Caco-2 (cell line): Measurements from ENCODE around the gene PDE7B. TPM values are rescaled to one million over a fixed set of nuclear protein-coding genes. Genes with fewer than 3 reads are reported as not detected.

Experiments used
- BruUV-seq: library from RNA; stranded (reverse); fragments of 400-500 nt; replicated peaks from 2 replicates; lab custom pipeline; 2021; lab: Mats Ljungman, UMichigan
- CTCF ChIA-PET: fragments of 300-600 bp; sonication (Branson Sonifier 250); formaldehyde crosslinking; loops from one replicate; lab custom pipeline; 2022; ENCODE audit warnings: antibody characterized with exemption; lab: Charles Lee
- POLR2A ChIA-PET: fragments of 300-600 bp; sonication (Branson Sonifier 250); formaldehyde crosslinking; loops from one replicate; lab custom pipeline; 2022; ENCODE audit warnings: antibody characterized with exemption; lab: Charles Lee
- DNase-seq, 2 experiments: peaks; one replicate each; pipeline versions ENCODE4 v3.0.0 to v3.0.0-alpha.2; 2020 to 2022
- H3K27me3 ChIP-seq: replicated peaks from 2 replicates; pipeline ENCODE4 v1.6.0; 2011; ENCODE audit warnings: low read length; ENCODE audit not compliant: control insufficient read depth, insufficient read depth
- H3K36me3 ChIP-seq: 2 replicates; pipeline ENCODE4 v1.5.1; 2011; ENCODE audit warnings: low read length; ENCODE audit not compliant: control insufficient read depth, insufficient read depth
- H3K4me1 ChIP-seq: fragments of 250-450 bp; sonication (Bioruptor Pico); 2 replicates; pipeline ENCODE4 v1.5.1; 2020; ENCODE audit warnings: mild to moderate bottlenecking
- H3K4me3 ChIP-seq: 2 replicates; pipeline ENCODE4 v1.5.1; 2011; ENCODE audit warnings: low read depth, mild to moderate bottlenecking, control low read depth, low read length
- H3K9me3 ChIP-seq: fragments of 250-450 bp; sonication (Bioruptor Pico); 2 replicates; pipeline ENCODE4 v1.5.1; 2020; ENCODE audit warnings: mild to moderate bottlenecking, moderate library complexity
- H3K27ac Mint-ChIP-seq: one replicate; pipeline ENCODE4 v1.8.0; 2022; ENCODE audit warnings: mixed read lengths; ENCODE audit not compliant: unreplicated experiment
- H3K27me3 Mint-ChIP-seq: one replicate; pipeline ENCODE4 v1.8.0; 2022; ENCODE audit warnings: mixed read lengths; ENCODE audit not compliant: insufficient read depth, unreplicated experiment
- H3K36me3 Mint-ChIP-seq: one replicate; pipeline ENCODE4 v1.8.0; 2022; ENCODE audit warnings: mild to moderate bottlenecking, mixed read lengths; ENCODE audit not compliant: insufficient read depth, unreplicated experiment
- H3K4me1 Mint-ChIP-seq: one replicate; pipeline ENCODE4 v1.8.0; 2022; ENCODE audit warnings: low read depth, mixed read lengths; ENCODE audit not compliant: unreplicated experiment
- H3K4me3 Mint-ChIP-seq: one replicate; pipeline ENCODE4 v1.8.0; 2022; ENCODE audit warnings: mild to moderate bottlenecking, moderate library complexity, mixed read lengths; ENCODE audit not compliant: unreplicated experiment
- H3K9me3 Mint-ChIP-seq: one replicate; pipeline ENCODE4 v1.8.0; 2022; ENCODE audit warnings: mixed read lengths; ENCODE audit not compliant: unreplicated experiment
- intact Hi-C: fragments of 100-400 bp; cut with micrococcal nuclease; formaldehyde crosslinking; loops from one replicate; pipeline ENCODE4 v1.10.0; 2022; ENCODE audit not compliant: unreplicated experiment
- total RNA-seq: library from RNA; stranded (reverse); gene quantifications from 2 replicates; pipeline ENCODE4 v1.2.3, GENCODE V29; 2022
- TF ChIP-seq, protein P1 (sequence below), 2 experiments: fragments of 200-600 bp in 1 of 2; IDR thresholded peaks; 1 replicate in 1 of 2; 2 replicates in 1 of 2; pipeline versions ENCODE4 v1.5.1 to v1.8.0; 2011 to 2022; ENCODE audit warnings: antibody characterized with exemption in 1 of 2, control low read depth in 1 of 2, inconsistent platforms in 1 of 2, low read depth in 1 of 2, low read length in 1 of 2, mild to moderate bottlenecking in 1 of 2, moderate library complexity in 1 of 2; ENCODE audit not compliant: insufficient read depth in 1 of 2, severe bottlenecking in 1 of 2, unreplicated experiment in 1 of 2

Gene PDE7B
- total RNA-seq, 1 experiment from 2014 or later = not detected

DNA sequence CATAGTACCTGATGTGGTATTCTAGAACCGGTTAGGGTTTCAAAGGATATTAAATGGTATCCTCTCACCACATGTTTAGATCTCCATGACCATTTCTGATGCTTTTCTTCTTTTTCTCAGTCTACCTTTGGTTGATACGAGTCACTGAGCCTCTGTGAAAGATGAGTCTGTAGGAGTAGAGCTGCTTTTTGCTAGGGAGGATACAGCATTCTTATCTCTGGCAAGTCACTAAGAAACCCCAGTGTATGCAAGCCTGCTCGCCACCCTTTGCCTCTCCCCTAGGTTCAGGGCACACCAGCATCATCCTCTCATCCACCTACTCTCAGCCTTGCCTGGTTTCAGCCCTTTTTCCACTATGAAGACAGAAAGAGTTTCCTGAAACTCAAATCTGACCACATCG lies 308.7 kb downstream of the PDE7B start:
- DNase-seq = no peak
- H3K4me1 Mint-ChIP-seq = no peaks in the 10 kb centered on the region
- no peaks in the 10 kb centered on the region for H3K4me1 ChIP-seq
- no peak overlapping the region for H3K4me3 Mint-ChIP-seq
- no peaks in the 10 kb centered on the region for H3K36me3 ChIP-seq
- no peaks in the 10 kb centered on the region for H3K9me3 ChIP-seq
- ChIA-PET POLR2A (no interaction called here), CTCF (no interaction called here)
- H3K4me3 ChIP-seq = no peak overlapping the region
- TF ChIP-seq, protein P1, sequence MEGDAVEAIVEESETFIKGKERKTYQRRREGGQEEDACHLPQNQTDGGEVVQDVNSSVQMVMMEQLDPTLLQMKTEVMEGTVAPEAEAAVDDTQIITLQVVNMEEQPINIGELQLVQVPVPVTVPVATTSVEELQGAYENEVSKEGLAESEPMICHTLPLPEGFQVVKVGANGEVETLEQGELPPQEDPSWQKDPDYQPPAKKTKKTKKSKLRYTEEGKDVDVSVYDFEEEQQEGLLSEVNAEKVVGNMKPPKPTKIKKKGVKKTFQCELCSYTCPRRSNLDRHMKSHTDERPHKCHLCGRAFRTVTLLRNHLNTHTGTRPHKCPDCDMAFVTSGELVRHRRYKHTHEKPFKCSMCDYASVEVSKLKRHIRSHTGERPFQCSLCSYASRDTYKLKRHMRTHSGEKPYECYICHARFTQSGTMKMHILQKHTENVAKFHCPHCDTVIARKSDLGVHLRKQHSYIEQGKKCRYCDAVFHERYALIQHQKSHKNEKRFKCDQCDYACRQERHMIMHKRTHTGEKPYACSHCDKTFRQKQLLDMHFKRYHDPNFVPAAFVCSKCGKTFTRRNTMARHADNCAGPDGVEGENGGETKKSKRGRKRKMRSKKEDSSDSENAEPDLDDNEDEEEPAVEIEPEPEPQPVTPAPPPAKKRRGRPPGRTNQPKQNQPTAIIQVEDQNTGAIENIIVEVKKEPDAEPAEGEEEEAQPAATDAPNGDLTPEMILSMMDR (IDR thresholded peaks at IDR 0.05; ENCODE audit: insufficient read depth in 1 of 2, low read depth in 1 of 2, low read length in 1 of 2, severe bottlenecking in 1 of 2, unreplicated experiment in 1 of 2) = no peak
- BruUV-seq = no TSS peak
- H3K9me3 Mint-ChIP-seq = no peaks in the 10 kb centered on the region
- no peak overlapping the region for H3K27ac Mint-ChIP-seq
- H3K27me3 ChIP-seq = no peaks in the 10 kb centered on the region
- intact Hi-C loops = no loop called here
- no peaks in the 10 kb centered on the region for H3K36me3 Mint-ChIP-seq
- H3K27me3 Mint-ChIP-seq = peaks cover 3% of the 10 kb centered on the region

DNA sequence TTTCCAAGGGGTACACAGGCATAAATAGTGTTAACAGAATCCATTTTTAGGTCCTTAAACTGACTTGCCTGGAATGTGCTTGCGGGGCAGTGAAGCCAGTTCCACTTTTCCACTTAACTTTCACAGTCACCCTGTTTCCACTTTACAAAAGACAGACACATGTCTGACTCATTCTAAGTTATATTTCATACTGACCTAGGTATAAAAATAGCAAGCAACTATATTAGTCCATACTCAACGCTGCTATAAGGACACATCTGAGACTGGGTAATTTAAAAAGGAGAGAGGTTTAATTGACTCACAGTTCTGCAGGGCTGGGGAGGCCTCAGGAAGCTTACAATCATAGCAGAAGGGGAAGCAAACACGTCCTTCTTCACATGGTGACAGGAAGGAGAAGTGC lies 310.4 kb downstream of the PDE7B start:
- ChIA-PET CTCF (no interaction called here), POLR2A (no interaction called here)
- peaks cover 3% of the 10 kb centered on the region for H3K27me3 Mint-ChIP-seq
- H3K4me1 ChIP-seq = no peaks in the 10 kb centered on the region
- DNase-seq = no peak
- intact Hi-C loops = no loop called here
- no TSS peak for BruUV-seq
- no peak overlapping the region for H3K4me3 Mint-ChIP-seq
- TF ChIP-seq, protein P1 (IDR thresholded peaks at IDR 0.05; ENCODE audit: insufficient read depth in 1 of 2, low read depth in 1 of 2, low read length in 1 of 2, severe bottlenecking in 1 of 2, unreplicated experiment in 1 of 2) = no peak
- H3K27ac Mint-ChIP-seq = no peak overlapping the region
- no peaks in the 10 kb centered on the region for H3K36me3 Mint-ChIP-seq
- no peak overlapping the region for H3K4me3 ChIP-seq
- H3K27me3 ChIP-seq = no peaks in the 10 kb centered on the region
- peaks cover 6% of the 10 kb centered on the region for H3K9me3 Mint-ChIP-seq
- H3K9me3 ChIP-seq = no peaks in the 10 kb centered on the region
- no peaks in the 10 kb centered on the region for H3K4me1 Mint-ChIP-seq
- H3K36me3 ChIP-seq = no peaks in the 10 kb centered on the region

DNA sequence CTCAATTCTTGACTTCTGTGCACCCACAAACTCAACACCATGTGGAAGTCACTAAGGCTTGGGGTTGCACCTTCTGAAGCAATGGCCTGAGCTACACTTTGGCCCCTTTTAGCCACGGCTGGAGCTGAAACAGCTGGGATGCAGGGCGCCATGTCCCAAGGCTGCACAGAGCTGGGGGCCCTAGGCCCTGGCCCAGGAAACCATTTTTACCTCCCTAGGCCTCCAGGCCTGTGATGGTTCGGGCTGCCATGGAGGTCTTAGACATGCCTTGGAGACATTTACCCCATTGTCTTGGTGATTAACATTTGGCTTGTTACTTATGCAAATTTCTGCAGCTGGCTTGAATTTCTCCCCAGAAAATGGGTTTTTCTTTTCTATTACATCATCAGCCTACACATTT lies 311.8 kb downstream of the PDE7B start:
- Mint-ChIP-seq H3K9me3 (peaks cover 13% of the 10 kb centered on the region), H3K36me3 (no peaks in the 10 kb centered on the region), H3K4me1 (no peaks in the 10 kb centered on the region), H3K27ac (no peak overlapping the region), H3K27me3 (peaks cover 3% of the 10 kb centered on the region), H3K4me3 (no peak overlapping the region)
- no peaks in the 10 kb centered on the region for H3K9me3 ChIP-seq
- no peaks in the 10 kb centered on the region for H3K4me1 ChIP-seq
- intact Hi-C loops = no loop called here
- POLR2A ChIA-PET = no interaction called here
- TF ChIP-seq, protein P1 (IDR thresholded peaks at IDR 0.05; ENCODE audit: insufficient read depth in 1 of 2, low read depth in 1 of 2, low read length in 1 of 2, severe bottlenecking in 1 of 2, unreplicated experiment in 1 of 2) = no peak
- no peaks in the 10 kb centered on the region for H3K27me3 ChIP-seq
- H3K4me3 ChIP-seq = no peak overlapping the region
- CTCF ChIA-PET = no interaction called here
- BruUV-seq = no TSS peak
- no peak for DNase-seq
- no peaks in the 10 kb centered on the region for H3K36me3 ChIP-seq
